Uterus (tissue), 4 donors: ENCODE data around the gene C1QTNF7. TPM values are rescaled to one million over a fixed set of nuclear protein-coding genes. Genes with fewer than 3 reads are reported as not detected.

Source experiments
- DNase-seq, 2 donors: peaks; one replicate each; pipeline ENCODE4 v3.0.0-alpha.2; 2019 to 2020
- H3K27ac ChIP-seq, 2 donors: fragments of 200-600 bp; sonication (generic); 1 replicate in 1 of 2; 2 replicates in 1 of 2; pipeline ENCODE4 v1.5.1; 2016 to 2018
- H3K27me3 ChIP-seq, 2 donors: fragments of 200-600 bp; sonication (generic); one replicate each; pipeline ENCODE4 v1.5.1; 2018 to 2019; ENCODE audit warnings: control low read depth in 1 of 2
- H3K36me3 ChIP-seq, 2 donors: fragments of 200-600 bp; sonication (generic); one replicate each; pipeline ENCODE4 v1.5.1; 2019; ENCODE audit warnings: control low read depth in 1 of 2
- H3K4me1 ChIP-seq, 2 donors: fragments of 200-600 bp; sonication (generic); one replicate each; pipeline ENCODE4 v1.5.1; 2018 to 2019; ENCODE audit warnings: control low read depth in 1 of 2
- H3K4me3 ChIP-seq, 2 donors: fragments of 200-600 bp; sonication (generic); 1 replicate in 1 of 2; 2 replicates in 1 of 2; pipeline ENCODE4 v1.5.1; 2018 to 2019; ENCODE audit warnings: mild to moderate bottlenecking in 1 of 2
- H3K9me3 ChIP-seq, 2 donors: fragments of 200-600 bp; sonication (generic); one replicate each; pipeline ENCODE4 v1.5.1; 2019; ENCODE audit warnings: control low read depth in 1 of 2
- POLR2A ChIP-seq, 2 donors: fragments of 450-650 bp; IDR thresholded peaks; one replicate each; pipeline ENCODE4 v1.6.1; 2016; ENCODE audit warnings: antibody characterized with exemption in 2 of 2, mild to moderate bottlenecking in 1 of 2, moderate library complexity in 1 of 2
- intact Hi-C: fragments of 100-400 bp; cut with DNase I; formaldehyde crosslinking; loops from one replicate; pipeline ENCODE4 v1.15.1; 2023; ENCODE audit warnings: low total_unique reads
- total RNA-seq, 4 donors: library from RNA; depleted of rRNA in 3 of 4; stranded (reverse); fragments of >200 nt in 3 of 4; gene quantifications; one replicate each; pipeline versions ENCODE4 v1.1.0 to v1.2.4, GENCODE V29; 2014 to 2023
- TF ChIP-seq, protein P1 (sequence below), 4 experiments: fragments of 200-600 bp in 2 of 4; fragments of 450-650 bp in 2 of 4; sonication (generic) in 2 of 4; IDR thresholded peaks; one replicate each; pipeline ENCODE4 v1.5.1; 2016 to 2019; ENCODE audit warnings: antibody characterized with exemption in 4 of 4, mild to moderate bottlenecking in 2 of 4, moderate library complexity in 1 of 4
- donor health status: DM: yes; HTN: yes; CAD: no.

Gene C1QTNF7
- total RNA-seq, 4 donors from 2014 or later: 6.1 to 31.5 (median 12.9) TPM

DNA sequence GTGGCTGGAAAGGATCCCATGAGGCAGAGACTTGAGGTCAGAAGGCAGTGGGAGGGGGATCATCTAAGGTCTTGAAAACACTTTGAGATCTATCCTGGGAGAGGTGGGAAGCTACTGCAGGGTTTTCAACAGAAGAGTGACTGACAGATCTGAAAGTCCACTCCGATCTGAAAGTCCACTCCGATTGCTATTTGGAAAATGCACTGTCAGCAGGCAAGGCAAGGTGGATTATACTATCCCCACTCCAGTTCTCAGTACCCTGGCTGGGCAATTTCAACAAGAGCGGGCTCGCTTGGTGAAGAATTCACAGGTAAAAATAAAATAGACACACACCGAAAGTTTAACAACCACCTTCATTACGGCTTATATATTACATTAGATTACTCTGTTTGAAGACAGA is 42.3 kb upstream of the C1QTNF7 start:
- Histone ChIP-seq H3K27ac (peak overlapping the region; percentile 52 to 74), H3K4me1 (peaks cover 0 to 3% of the 10 kb centered on the region in 2 donors), H3K4me3 (no peak overlapping the region)

DNA sequence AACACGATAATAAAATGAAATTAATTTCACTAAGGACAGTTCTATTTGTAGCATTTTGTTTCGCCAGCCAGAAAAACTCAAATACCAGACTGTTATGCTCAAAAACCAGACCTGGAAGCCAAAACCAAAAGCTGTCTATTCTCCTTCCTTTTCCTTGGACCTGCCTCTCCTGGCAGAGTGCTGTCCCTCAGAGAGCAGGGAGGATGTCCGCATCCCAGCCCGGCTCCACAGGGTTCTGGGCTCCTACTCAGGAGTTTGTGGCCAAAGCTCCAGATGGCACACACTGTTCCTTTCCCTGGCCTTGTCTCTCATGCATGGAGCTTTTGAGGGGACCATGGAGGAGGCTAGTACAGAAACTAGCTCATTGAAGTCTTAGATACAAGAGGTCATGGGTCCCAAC is 41.9 kb upstream of the C1QTNF7 start:
- peak overlapping the region; percentile 52 to 74 for H3K27ac ChIP-seq
- DNase-seq: peak; percentile 29 to 61

More for the DNA sequence above, 42.3 kb upstream of the C1QTNF7 start:
- no peak for DNase-seq
- Histone ChIP-seq H3K27me3 (no peaks in the 10 kb centered on the region), H3K9me3 (no peaks in the 10 kb centered on the region), H3K36me3 (no peaks in the 10 kb centered on the region)
- no peak for TF ChIP-seq POLR2A (IDR thresholded peaks at IDR 0.05)
- TF ChIP-seq, protein P1, sequence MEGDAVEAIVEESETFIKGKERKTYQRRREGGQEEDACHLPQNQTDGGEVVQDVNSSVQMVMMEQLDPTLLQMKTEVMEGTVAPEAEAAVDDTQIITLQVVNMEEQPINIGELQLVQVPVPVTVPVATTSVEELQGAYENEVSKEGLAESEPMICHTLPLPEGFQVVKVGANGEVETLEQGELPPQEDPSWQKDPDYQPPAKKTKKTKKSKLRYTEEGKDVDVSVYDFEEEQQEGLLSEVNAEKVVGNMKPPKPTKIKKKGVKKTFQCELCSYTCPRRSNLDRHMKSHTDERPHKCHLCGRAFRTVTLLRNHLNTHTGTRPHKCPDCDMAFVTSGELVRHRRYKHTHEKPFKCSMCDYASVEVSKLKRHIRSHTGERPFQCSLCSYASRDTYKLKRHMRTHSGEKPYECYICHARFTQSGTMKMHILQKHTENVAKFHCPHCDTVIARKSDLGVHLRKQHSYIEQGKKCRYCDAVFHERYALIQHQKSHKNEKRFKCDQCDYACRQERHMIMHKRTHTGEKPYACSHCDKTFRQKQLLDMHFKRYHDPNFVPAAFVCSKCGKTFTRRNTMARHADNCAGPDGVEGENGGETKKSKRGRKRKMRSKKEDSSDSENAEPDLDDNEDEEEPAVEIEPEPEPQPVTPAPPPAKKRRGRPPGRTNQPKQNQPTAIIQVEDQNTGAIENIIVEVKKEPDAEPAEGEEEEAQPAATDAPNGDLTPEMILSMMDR (IDR thresholded peaks at IDR 0.05): no peak
- intact Hi-C loops: no loop called here

DNA sequence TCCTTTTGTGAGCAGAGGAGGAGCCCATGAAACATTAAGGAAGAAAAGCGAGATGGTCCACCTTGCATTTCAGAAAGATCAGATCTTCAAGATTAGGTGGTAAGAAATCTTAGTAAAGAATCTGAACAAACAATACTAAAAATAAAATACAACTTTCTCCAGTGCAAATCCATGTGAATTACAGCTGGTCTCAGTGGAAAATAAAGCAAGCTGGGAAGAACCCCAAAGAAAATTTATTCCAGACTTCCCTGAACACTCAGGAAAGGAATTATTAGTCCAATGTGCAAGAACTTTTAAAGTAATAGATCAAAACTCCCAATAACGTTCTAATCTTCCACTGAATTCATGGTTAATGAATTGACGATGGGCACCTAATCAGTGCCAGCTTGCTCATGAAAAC is 37.3 kb upstream of the C1QTNF7 start:
- Histone ChIP-seq H3K9me3 (no peaks in the 10 kb centered on the region), H3K36me3 (no peaks in the 10 kb centered on the region), H3K4me1 (no peaks in the 10 kb centered on the region), H3K4me3 (no peak overlapping the region), H3K27me3 (no peaks in the 10 kb centered on the region), H3K27ac (peak overlapping the region in 1 of 2 donors; percentile 67)
- TF ChIP-seq, protein P1 (IDR thresholded peaks at IDR 0.05): no peak
- TF ChIP-seq POLR2A (IDR thresholded peaks at IDR 0.05): no peak
- no peak for DNase-seq
- intact Hi-C loops: no loop called here

More for the DNA sequence above, 41.9 kb upstream of the C1QTNF7 start:
- peaks cover 0 to 3% of the 10 kb centered on the region in 2 donors for H3K4me1 ChIP-seq
- no peaks in the 10 kb centered on the region for H3K36me3 ChIP-seq
- TF ChIP-seq POLR2A (IDR thresholded peaks at IDR 0.05): no peak
- TF ChIP-seq, protein P1 (IDR thresholded peaks at IDR 0.05): no peak
- intact Hi-C loops: no loop called here
- H3K9me3 ChIP-seq: no peaks in the 10 kb centered on the region
- no peak overlapping the region for H3K4me3 ChIP-seq
- H3K27me3 ChIP-seq: no peaks in the 10 kb centered on the region

DNA sequence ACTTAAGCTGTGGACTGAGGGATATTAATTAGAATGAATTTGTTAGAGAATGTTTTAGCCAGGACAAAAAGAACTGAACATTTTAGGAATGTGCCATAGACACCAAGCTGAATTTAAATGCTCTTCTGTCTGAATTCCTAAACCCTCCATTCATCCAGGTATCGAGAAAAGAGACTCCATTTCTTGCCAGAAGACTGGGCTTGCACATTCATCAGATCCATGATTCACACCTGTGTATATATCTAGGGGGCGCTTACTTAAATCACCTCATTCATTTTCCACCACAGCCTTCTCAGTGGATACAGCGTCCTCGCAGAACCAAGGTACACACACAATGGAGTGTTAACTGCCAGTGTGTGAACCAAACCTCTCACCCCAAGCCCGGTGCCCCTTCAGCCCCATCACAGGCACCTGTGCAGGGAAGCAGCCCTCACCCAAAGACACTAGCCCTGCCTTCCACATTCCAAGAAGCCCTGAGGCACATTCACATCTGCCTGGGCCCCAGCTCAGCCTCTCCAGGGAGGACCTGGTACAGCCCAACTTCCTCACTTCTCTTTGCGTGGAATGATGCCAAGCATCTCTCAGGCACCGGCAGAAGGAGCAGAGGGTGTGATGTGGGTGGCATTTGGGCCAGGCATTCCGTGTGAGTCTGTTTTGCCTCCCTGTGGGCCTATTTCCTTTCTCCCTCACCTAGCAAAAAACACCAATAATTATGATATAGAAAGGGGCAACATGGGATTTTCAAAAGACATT is 35.6 kb upstream of the C1QTNF7 start:
- H3K27me3 ChIP-seq: no peaks in the 10 kb centered on the region
- no peak for TF ChIP-seq POLR2A (IDR thresholded peaks at IDR 0.05)
- TF ChIP-seq, protein P1 (IDR thresholded peaks at IDR 0.05): no peak
- H3K4me3 ChIP-seq: no peak overlapping the region
- intact Hi-C loops: no loop called here
- no peaks in the 10 kb centered on the region for H3K9me3 ChIP-seq
- no peaks in the 10 kb centered on the region for H3K36me3 ChIP-seq
- no peak for DNase-seq
- no peaks in the 10 kb centered on the region for H3K4me1 ChIP-seq
- no peak overlapping the region for H3K27ac ChIP-seq

DNA sequence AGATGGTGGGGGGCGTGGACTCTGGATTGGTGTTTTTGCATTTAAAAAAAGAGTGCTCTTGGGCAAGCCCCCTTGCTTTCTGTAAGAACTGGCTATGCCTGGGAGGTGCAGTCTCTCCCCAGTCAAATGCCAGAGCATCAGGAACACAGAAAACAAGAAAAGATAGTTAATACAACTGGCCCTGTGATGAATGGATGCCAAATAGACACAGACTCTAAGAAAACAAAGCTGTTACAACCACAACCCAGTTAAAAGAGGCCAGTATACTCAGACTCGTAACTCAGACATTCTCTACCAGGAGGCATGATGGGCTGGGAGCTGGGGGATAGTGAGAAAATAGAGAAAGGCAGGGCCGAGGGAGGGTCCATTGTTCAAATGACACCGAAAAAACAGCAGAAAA is 32.5 kb upstream of the C1QTNF7 start:
- intact Hi-C loops: no loop called here
- Histone ChIP-seq H3K4me3 (no peak overlapping the region), H3K27me3 (no peaks in the 10 kb centered on the region), H3K27ac (no peak overlapping the region), H3K36me3 (no peaks in the 10 kb centered on the region), H3K4me1 (peaks cover under 1 to 5% of the 10 kb centered on the region in 2 donors), H3K9me3 (no peaks in the 10 kb centered on the region)
- TF ChIP-seq, protein P1 (IDR thresholded peaks at IDR 0.05): no peak
- TF ChIP-seq POLR2A (IDR thresholded peaks at IDR 0.05): no peak
- DNase-seq: no peak
